ENCODE data around the gene METTL2A. TPM values are rescaled to one million over a fixed set of nuclear protein-coding genes. Genes with fewer than 3 reads are reported as not detected.
"Not testable (repeated sequence)": the region's sequence is repeated elsewhere in the genome, so short reads cannot be mapped to it uniquely, and the experiment has no call there.

The METTL2A gene
- total and polyA plus RNA-seq, 3 donors from 2014 or later, result 17.2 to 21.0 (median 17.8) TPM

DNA sequence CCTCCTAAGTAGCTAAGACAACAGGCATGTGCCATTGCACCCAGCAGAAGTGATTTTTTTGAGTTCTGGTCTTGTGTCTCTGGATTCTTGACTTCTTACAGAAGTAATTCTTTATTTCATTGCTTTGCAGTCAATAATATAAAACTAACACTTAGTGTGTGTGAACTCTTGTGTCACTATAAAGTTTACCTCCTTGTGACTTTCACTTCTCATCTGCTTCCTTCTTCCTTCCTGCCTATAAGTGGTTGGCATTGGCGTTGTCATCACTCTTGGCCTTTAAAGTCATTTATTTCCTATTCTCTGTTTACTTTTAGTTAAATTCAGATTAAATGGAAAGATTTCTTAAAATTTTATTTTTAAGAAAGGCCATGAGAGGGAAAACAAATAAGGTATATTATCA, 67.3 kb downstream of the METTL2A start:
- H3K36me3 ChIP-seq (ENCODE audit: low read depth, missing control alignments); H3K4me3 ChIP-seq; H3K4me1 ChIP-seq; DNase-seq; H3K27me3 ChIP-seq; H3K27ac ChIP-seq; H3K9me3 ChIP-seq; intact Hi-C loops (cut with DNase I; ENCODE audit: low total_unique reads): not testable (repeated sequence)
- WGBS, 2 donors, result 85 to 94% methylated on average over 1 of the region's 1 CpG

DNA sequence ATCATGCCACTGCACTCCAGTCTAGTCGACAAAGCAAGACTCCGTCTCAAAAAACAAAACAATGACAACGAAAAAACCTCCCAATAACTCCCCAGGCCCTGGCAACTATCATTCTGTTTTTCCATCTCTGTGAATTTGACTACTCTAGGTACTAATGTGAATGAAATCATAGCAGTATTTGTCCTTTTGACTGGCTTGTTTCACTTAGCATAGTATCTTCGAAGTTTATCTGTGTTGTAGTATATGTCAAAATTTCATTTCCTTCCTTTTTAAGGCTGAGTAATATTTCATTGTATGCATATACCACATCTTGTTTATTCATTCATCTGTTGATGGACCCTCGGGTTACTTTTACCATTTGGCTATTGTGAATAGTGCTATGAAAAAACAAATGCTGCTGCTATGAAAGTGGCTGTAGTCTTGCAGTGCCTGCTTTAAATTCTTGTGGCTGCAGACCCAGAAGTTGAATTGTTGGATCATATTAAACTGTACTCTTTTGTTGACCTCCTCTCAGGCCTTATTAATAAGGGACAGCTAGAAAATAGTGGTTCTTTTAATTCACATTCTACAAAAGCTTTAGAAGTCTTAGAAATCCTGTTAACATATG, 69.5 kb downstream of the METTL2A start:
- H3K4me1 ChIP-seq; intact Hi-C loops (cut with DNase I; ENCODE audit: low total_unique reads); H3K4me3 ChIP-seq; DNase-seq; H3K36me3 ChIP-seq (ENCODE audit: low read depth, missing control alignments); H3K9me3 ChIP-seq; H3K27ac ChIP-seq; H3K27me3 ChIP-seq: not testable (repeated sequence)
- WGBS, 2 donors, result 92 to 95% methylated on average over 5 of the region's 5 CpGs

- WGBS, 2 donors, result 83 to 94% methylated on average over 7 of the region's 7 CpGs
- H3K36me3 ChIP-seq (ENCODE audit: low read depth, missing control alignments); H3K4me1 ChIP-seq; DNase-seq; intact Hi-C loops (cut with DNase I; ENCODE audit: low total_unique reads); H3K9me3 ChIP-seq; H3K27me3 ChIP-seq; H3K27ac ChIP-seq; H3K4me3 ChIP-seq: not testable (repeated sequence)
Measured at GRCh38 chr17:62494073-62494472, 70.4 kb downstream of the METTL2A start.

GRCh38 chr17:62496344-62496743, 72.6 kb downstream of the METTL2A start:
- H3K9me3 ChIP-seq; H3K27me3 ChIP-seq; DNase-seq; H3K4me3 ChIP-seq; H3K36me3 ChIP-seq (ENCODE audit: low read depth, missing control alignments); H3K27ac ChIP-seq; intact Hi-C loops (cut with DNase I; ENCODE audit: low total_unique reads); H3K4me1 ChIP-seq: not testable (repeated sequence)
- WGBS, 2 donors, result 90 to 94% methylated on average over 4 of the region's 4 CpGs

DNA sequence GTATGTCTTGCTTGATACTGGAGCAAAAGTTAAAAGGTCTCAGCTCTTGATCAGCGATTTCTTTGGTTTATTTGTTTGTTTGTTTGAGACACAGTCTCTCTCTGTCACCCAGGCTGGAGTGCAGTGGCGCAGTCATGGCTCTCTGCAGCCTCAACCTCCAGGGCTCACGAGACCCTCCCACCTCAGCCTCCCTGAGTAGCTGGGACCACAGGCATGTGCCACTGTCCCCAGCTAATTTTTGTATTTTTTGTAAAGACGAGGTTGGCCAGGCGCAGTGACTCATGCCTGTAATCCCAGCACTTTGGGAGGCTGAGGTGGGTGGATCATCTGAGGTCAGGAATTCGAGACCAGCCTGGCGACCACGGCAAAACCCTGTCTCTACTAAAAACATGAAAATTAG, 75.1 kb downstream of the METTL2A start:
- intact Hi-C loops (cut with DNase I; ENCODE audit: low total_unique reads); H3K36me3 ChIP-seq (ENCODE audit: low read depth, missing control alignments); H3K4me3 ChIP-seq; H3K4me1 ChIP-seq; DNase-seq; H3K27ac ChIP-seq; H3K9me3 ChIP-seq; H3K27me3 ChIP-seq: not testable (repeated sequence)
- WGBS, 2 donors, result 86 to 88% methylated on average over 8 of the region's 8 CpGs

Small RNAs within 50 kb of the gene (small RNA-seq; reads per million reads assigned to genes)
- 0 reads per million in 2 donors for gene RNU7-52P

Other genes with a start within 250 kb of the METTL2A start
- gene EFCAB3, start 43.3 kb upstream of the METTL2A start, total RNA-seq, result 1 to 10 TPM; 1.9 to 3.4 TPM
- 6.9 TPM for gene EFCAB3, start 43.3 kb upstream of the METTL2A start, polyA plus RNA-seq (ENCODE audit: insufficient read depth, low read depth, low replicate concordance)
- gene TLK2, start 54.9 kb downstream of the METTL2A start, total RNA-seq, result 100 to 1,000 TPM in 1 of 2 donors, 10 to 100 TPM in 1; 78.2 to 109 TPM
- gene TLK2, start 54.9 kb downstream of the METTL2A start, polyA plus RNA-seq (ENCODE audit: insufficient read depth, low read depth, low replicate concordance), result 64.5 TPM
- gene MRC2, start 203.8 kb downstream of the METTL2A start, total RNA-seq, result 10 to 100 TPM; 32.9 to 40.3 TPM
- 60.9 TPM for gene MRC2, start 203.8 kb downstream of the METTL2A start, polyA plus RNA-seq (ENCODE audit: insufficient read depth, low read depth, low replicate concordance)